B cell (primary cell): ENCODE measurements around the gene IDH2. TPM values are rescaled to one million over a fixed set of nuclear protein-coding genes. Genes with fewer than 3 reads are reported as not detected.

ENCODE experiments used
- ATAC-seq: fragments of 200-7000 bp; cut with Tn5 transposase; one replicate; pipeline ENCODE4 v1.10.0; 2021; ENCODE audit warnings: low read depth, mild to moderate bottlenecking, moderate number of reproducible peaks, moderate library complexity
- CTCF ChIA-PET: fragments of 350-600 bp; sonication (Branson Sonifier 250); formaldehyde crosslinking; loops from one replicate; lab custom pipeline; 2021; ENCODE audit warnings: antibody characterized with exemption, inconsistent platforms; lab: Charles Lee
- POLR2A ChIA-PET: fragments of 350-600 bp; sonication (Branson Sonifier 250); formaldehyde crosslinking; loops from one replicate; lab custom pipeline; 2021; ENCODE audit warnings: antibody characterized with exemption; lab: Charles Lee
- DNase-seq: peaks from one replicate; pipeline ENCODE4 v3.0.0; 2013
- H2AFZ ChIP-seq: 2 replicates; pipeline ENCODE4 v1.6.1; 2012; ENCODE audit warnings: mild to moderate bottlenecking, low read depth, low read length; ENCODE audit not compliant: insufficient read depth, poor library complexity, severe bottlenecking
- H3K27ac ChIP-seq, 2 donors: 1 replicate in 1 of 2; 2 replicates in 1 of 2; pipeline ENCODE4 v1.5.1; 2012 to 2013; ENCODE audit warnings: low read length in 2 of 2, mild to moderate bottlenecking in 2 of 2, moderate library complexity in 1 of 2
- H3K27me3 ChIP-seq, 4 experiments: fragments of 200-600 bp in 1 of 4; sonication (generic) in 1 of 4; replicated peaks in 1 of 4; 1 replicate in 2 of 4; 2 replicates in 2 of 4; pipeline versions ENCODE4 v1.6.1 to v1.7.0; 2013 to 2016; ENCODE audit warnings: low read length in 3 of 4, mild to moderate bottlenecking in 2 of 4, mixed read lengths in 1 of 4, moderate library complexity in 1 of 4; ENCODE audit not compliant: insufficient read depth in 4 of 4, control insufficient read depth in 3 of 4; ENCODE audit errors: control extremely low read depth in 1 of 4
- H3K36me3 ChIP-seq, 2 experiments: replicated peaks in 1 of 2; 1 replicate in 1 of 2; 2 replicates in 1 of 2; pipeline versions ENCODE4 v1.6.1 to v1.7.1; 2013; ENCODE audit warnings: low read length in 1 of 2; ENCODE audit not compliant: insufficient read depth in 2 of 2, control insufficient read depth in 1 of 2; ENCODE audit errors: control extremely low read depth in 1 of 2, extremely low read depth in 1 of 2
- H3K4me1 ChIP-seq, 2 donors: fragments of 200-600 bp in 1 of 2; sonication (generic) in 1 of 2; 1 replicate in 1 of 2; 2 replicates in 1 of 2; pipeline versions ENCODE4 v1.5.1 to v1.6.1; 2013 to 2017; ENCODE audit warnings: low read length in 2 of 2; ENCODE audit not compliant: control insufficient read depth in 2 of 2, insufficient read depth in 2 of 2
- H3K4me2 ChIP-seq: replicated peaks from 2 replicates; pipeline ENCODE3; 2012; ENCODE audit warnings: mild to moderate bottlenecking, low read depth, low read length; ENCODE audit not compliant: poor library complexity, severe bottlenecking
- H3K4me3 ChIP-seq, 5 experiments: fragments of 200-600 bp in 1 of 5; sonication (generic) in 1 of 5; 1 replicate in 3 of 5; 2 replicates in 2 of 5; pipeline versions ENCODE4 v1.5.1 to v1.7.0; 2011 to 2016; ENCODE audit warnings: low read length in 4 of 5, mild to moderate bottlenecking in 4 of 5, low read depth in 2 of 5, control low read depth in 1 of 5, moderate library complexity in 1 of 5; ENCODE audit not compliant: insufficient read depth in 1 of 5; ENCODE audit errors: control extremely low read depth in 1 of 5, extremely low read depth in 1 of 5
- H3K79me2 ChIP-seq: fragments of 200-600 bp; sonication (generic); one replicate; pipeline ENCODE4 v1.6.0; 2016; ENCODE audit warnings: low read length; ENCODE audit not compliant: control insufficient read depth, insufficient read depth
- H3K9ac ChIP-seq: fragments of 200-600 bp; sonication (generic); 2 replicates; pipeline ENCODE4 v1.6.1; 2017; ENCODE audit warnings: mild to moderate bottlenecking, low read length, moderate library complexity
- H3K9me3 ChIP-seq, 3 donors: one replicate each; pipeline versions ENCODE4 v1.6.1 to v1.7.1; 2013; ENCODE audit warnings: low read length in 2 of 3; ENCODE audit not compliant: control insufficient read depth in 2 of 3, insufficient read depth in 1 of 3; ENCODE audit errors: control extremely low read depth in 1 of 3
- H4K20me1 ChIP-seq: 2 replicates; pipeline ENCODE4 v1.6.0; 2012; ENCODE audit warnings: mild to moderate bottlenecking, low read length; ENCODE audit not compliant: insufficient read depth, control insufficient read depth, poor library complexity, severe bottlenecking
- H3K27ac Mint-ChIP-seq: one replicate; pipeline ENCODE4 v1.8.0; 2021; ENCODE audit warnings: mixed read lengths
- H3K27me3 Mint-ChIP-seq: one replicate; pipeline ENCODE4 v1.8.0; 2021; ENCODE audit warnings: mixed read lengths
- H3K4me1 Mint-ChIP-seq: one replicate; pipeline ENCODE4 v1.8.0; 2021; ENCODE audit warnings: mixed read lengths
- H3K4me3 Mint-ChIP-seq: one replicate; pipeline ENCODE4 v1.8.0; 2021; ENCODE audit warnings: mixed read lengths
- H3K9me3 Mint-ChIP-seq: one replicate; pipeline ENCODE4 v1.8.0; 2022; ENCODE audit warnings: mixed read lengths; ENCODE audit not compliant: insufficient read depth
- EZH2 ChIP-seq: IDR thresholded peaks from 2 replicates; pipeline ENCODE4 v1.6.1; 2012; ENCODE audit warnings: borderline replicate concordance, low read depth, mild to moderate bottlenecking, moderate library complexity, low read length; ENCODE audit not compliant: insufficient read depth, poor library complexity, severe bottlenecking
- WGBS: methylation state at CpG from one replicate; pipeline ENCODE4 v1.1.5; 2013; ENCODE audit warnings: missing lambda C conversion rate; ENCODE audit not compliant: insufficient coverage; 5-methylcytosine and 5-hydroxymethylcytosine counted together
- intact Hi-C: fragments of 100-400 bp; cut with micrococcal nuclease; formaldehyde crosslinking; loops from one replicate; pipeline ENCODE4 v1.10.0; 2022
- polyA plus RNA-seq: library from polyadenylated mRNA; depleted of rRNA; stranded (reverse); fragments of >200 nt; gene quantifications from 2 replicates; pipeline ENCODE4 v1.2.3, GENCODE V29; 2012
- total RNA-seq, 2 donors: library from RNA; stranded (reverse); fragments of 120-200 nt in 1 of 2; gene quantifications; 1 replicate in 1 of 2; 2 replicates in 1 of 2; pipeline versions ENCODE4 v1.2.3 to v1.2.4, GENCODE V29; 2013 to 2022
- TF ChIP-seq, protein P1 (sequence below): fragments of 200-600 bp; IDR thresholded peaks from one replicate; pipeline ENCODE4 v1.8.0; 2022; ENCODE audit warnings: antibody characterized with exemption, mild to moderate bottlenecking

The IDH2 gene
- total and polyA plus RNA-seq, 2 donors (not counting 1 experiment from before 2014, with no cell fraction given) = 30.7 to 35.8 TPM

- Histone ChIP-seq H2AFZ (peak overlapping the region; percentile 84), H3K9ac (no peak overlapping the region), H3K27me3 (peaks cover 0 to 6% (median 3%) of the 10 kb centered on the region in 4 experiments), H3K4me1 (peaks cover 27 to 32% of the 10 kb centered on the region in 2 donors), H3K4me3 (no peak overlapping the region), H3K9me3 (no peaks in the 10 kb centered on the region), H3K79me2 (peaks cover 44% of the 10 kb centered on the region), H3K36me3 (no peaks in the 10 kb centered on the region), H4K20me1 (no peaks in the 10 kb centered on the region), H3K4me2 (no peak overlapping the region), H3K27ac (no peak overlapping the region)
- peak overlapping the region; percentile 83 for H3K4me3 Mint-ChIP-seq
- no peak for TF ChIP-seq EZH2
- TF ChIP-seq, protein P1, sequence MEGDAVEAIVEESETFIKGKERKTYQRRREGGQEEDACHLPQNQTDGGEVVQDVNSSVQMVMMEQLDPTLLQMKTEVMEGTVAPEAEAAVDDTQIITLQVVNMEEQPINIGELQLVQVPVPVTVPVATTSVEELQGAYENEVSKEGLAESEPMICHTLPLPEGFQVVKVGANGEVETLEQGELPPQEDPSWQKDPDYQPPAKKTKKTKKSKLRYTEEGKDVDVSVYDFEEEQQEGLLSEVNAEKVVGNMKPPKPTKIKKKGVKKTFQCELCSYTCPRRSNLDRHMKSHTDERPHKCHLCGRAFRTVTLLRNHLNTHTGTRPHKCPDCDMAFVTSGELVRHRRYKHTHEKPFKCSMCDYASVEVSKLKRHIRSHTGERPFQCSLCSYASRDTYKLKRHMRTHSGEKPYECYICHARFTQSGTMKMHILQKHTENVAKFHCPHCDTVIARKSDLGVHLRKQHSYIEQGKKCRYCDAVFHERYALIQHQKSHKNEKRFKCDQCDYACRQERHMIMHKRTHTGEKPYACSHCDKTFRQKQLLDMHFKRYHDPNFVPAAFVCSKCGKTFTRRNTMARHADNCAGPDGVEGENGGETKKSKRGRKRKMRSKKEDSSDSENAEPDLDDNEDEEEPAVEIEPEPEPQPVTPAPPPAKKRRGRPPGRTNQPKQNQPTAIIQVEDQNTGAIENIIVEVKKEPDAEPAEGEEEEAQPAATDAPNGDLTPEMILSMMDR = no peak
- H3K27me3 Mint-ChIP-seq = peaks cover 6% of the 10 kb centered on the region
- 100% methylated on average over 5 of the region's 5 CpGs for WGBS
- ATAC-seq (no peak), DNase-seq (no peak)
- intact Hi-C loops = loop anchor here (5.0 kb wide), 1 partner anchor 128 kb away; the partner anchor contains the start of genes CIB1 and GDPGP1
- ChIA-PET CTCF (interaction anchor here (1.1 to 1.3 kb wide), 3 partner anchors 130 to 216 kb away, joined by 3 read pairs; partner anchors contain the start of gene CIB1), POLR2A (interaction anchor here (0.5 kb wide), 1 partner anchor 111 kb away, joined by 5 read pairs; no protein-coding TSS in a partner anchor)
- H3K27ac Mint-ChIP-seq = no peak overlapping the region
- H3K4me1 Mint-ChIP-seq = peaks cover 31% of the 10 kb centered on the region
- H3K9me3 Mint-ChIP-seq = no peaks in the 10 kb centered on the region
Observed at GRCh38 chr15:90103701-90104329, 1.5 kb upstream of the IDH2 start.
